ENCODE data around the gene SRGAP1. TPM values are rescaled to one million over a fixed set of nuclear protein-coding genes. Genes with fewer than 3 reads are reported as not detected.
"Not testable (repeated sequence)": the region's sequence is repeated elsewhere in the genome, so short reads cannot be mapped to it uniquely, and the experiment has no call there.

The SRGAP1 gene
- total RNA-seq, 4 donors from 2014 or later = 7.2 to 22.9 (median 11.5) TPM

GRCh38 chr12:63874897-63875480 lies 30.5 kb downstream of the SRGAP1 start:
- H3K9me3 ChIP-seq = no peaks in the 10 kb centered on the region
- ATAC-seq = no peak
- H3K4me3 ChIP-seq = no peak overlapping the region
- H3K27me3 ChIP-seq = no peaks in the 10 kb centered on the region
- H3K27ac ChIP-seq = no peak overlapping the region
- no peak for TF ChIP-seq EP300 (IDR thresholded peaks at IDR 0.05)
- no peak for TF ChIP-seq CTCF (IDR thresholded peaks at IDR 0.05)
- no peak for TF ChIP-seq POLR2AphosphoS5 (IDR thresholded peaks at IDR 0.05)
- no peak for TF ChIP-seq POLR2A (IDR thresholded peaks at IDR 0.05)
- no peaks in the 10 kb centered on the region for H3K4me1 ChIP-seq
- no peaks in the 10 kb centered on the region for H3K36me3 ChIP-seq
- WGBS, 2 donors (ENCODE audit: low coverage in 1 of 2) = 80 to 84% methylated on average over 2 to 3 of the region's 3 CpGs

GRCh38 chr12:63875703-63876102 lies 31.2 kb downstream of the SRGAP1 start:
- H3K9me3 ChIP-seq = no peaks in the 10 kb centered on the region
- H3K4me3 ChIP-seq = no peak overlapping the region
- no peaks in the 10 kb centered on the region for H3K36me3 ChIP-seq
- H3K27me3 ChIP-seq = no peaks in the 10 kb centered on the region
- no peaks in the 10 kb centered on the region for H3K4me1 ChIP-seq
- no peak for ATAC-seq
- no peak overlapping the region for H3K27ac ChIP-seq
- 13 to 42% methylated on average over 3 of the region's 3 CpGs for WGBS, 2 donors (ENCODE audit: low coverage in 1 of 2)
- TF ChIP-seq CTCF (IDR thresholded peaks at IDR 0.05) = no peak
- TF ChIP-seq POLR2A (IDR thresholded peaks at IDR 0.05) = no peak
- no peak for TF ChIP-seq POLR2AphosphoS5 (IDR thresholded peaks at IDR 0.05)
- no peak for TF ChIP-seq EP300 (IDR thresholded peaks at IDR 0.05)

- no peak for ATAC-seq
- WGBS, 2 donors (ENCODE audit: low coverage in 1 of 2) = 89% methylated on average over 3 of the region's 4 CpGs; no CpG with 5 or more reads in 1 of the 2 donors
- Histone ChIP-seq H3K4me1 (no peaks in the 10 kb centered on the region), H3K27ac (no peak overlapping the region), H3K36me3 (no peaks in the 10 kb centered on the region), H3K27me3 (no peaks in the 10 kb centered on the region), H3K4me3 (no peak overlapping the region), H3K9me3 (no peaks in the 10 kb centered on the region)
- TF ChIP-seq EP300 (IDR thresholded peaks at IDR 0.05) (no peak), POLR2A (IDR thresholded peaks at IDR 0.05) (no peak), CTCF (IDR thresholded peaks at IDR 0.05) (no peak), POLR2AphosphoS5 (IDR thresholded peaks at IDR 0.05) (no peak)
These were observed 32.5 kb downstream of the SRGAP1 start for GRCh38 chr12:63876980-63877379.

GRCh38 chr12:63877693-63878092 lies 33.2 kb downstream of the SRGAP1 start:
- WGBS, 2 donors (ENCODE audit: low coverage in 1 of 2) = 71 to 90% methylated on average over 1 of the region's 1 CpG

GRCh38 chr12:63880235-63880634 lies 35.7 kb downstream of the SRGAP1 start:
- H3K36me3 ChIP-seq, H3K27ac ChIP-seq, ATAC-seq, H3K4me3 ChIP-seq, H3K9me3 ChIP-seq, H3K4me1 ChIP-seq, H3K27me3 ChIP-seq: not testable (repeated sequence)
- 90 to 96% methylated on average over 4 to 9 of the region's 9 CpGs for WGBS, 2 donors (ENCODE audit: low coverage in 1 of 2)

More at GRCh38 chr12:63877693-63878092, 33.2 kb downstream of the SRGAP1 start:
- Histone ChIP-seq H3K36me3 (no peaks in the 10 kb centered on the region), H3K27ac (no peak overlapping the region), H3K4me1 (no peaks in the 10 kb centered on the region), H3K9me3 (no peaks in the 10 kb centered on the region), H3K27me3 (no peaks in the 10 kb centered on the region), H3K4me3 (no peak overlapping the region)
- TF ChIP-seq EP300 (IDR thresholded peaks at IDR 0.05) (no peak), CTCF (IDR thresholded peaks at IDR 0.05) (no peak), POLR2AphosphoS5 (IDR thresholded peaks at IDR 0.05) (no peak), POLR2A (IDR thresholded peaks at IDR 0.05) (no peak)
- ATAC-seq = no peak

Data from gastroesophageal sphincter (tissue), 4 donors.